ENCODE results near the gene MRPS26.
A peak's percentile ranks its signal among the peaks of the same experiment; 100 is the strongest.
"Not testable (repeated sequence)": the region's sequence is repeated elsewhere in the genome, so short reads cannot be mapped to it uniquely, and the experiment has no call there.

The MRPS26 gene

DNA sequence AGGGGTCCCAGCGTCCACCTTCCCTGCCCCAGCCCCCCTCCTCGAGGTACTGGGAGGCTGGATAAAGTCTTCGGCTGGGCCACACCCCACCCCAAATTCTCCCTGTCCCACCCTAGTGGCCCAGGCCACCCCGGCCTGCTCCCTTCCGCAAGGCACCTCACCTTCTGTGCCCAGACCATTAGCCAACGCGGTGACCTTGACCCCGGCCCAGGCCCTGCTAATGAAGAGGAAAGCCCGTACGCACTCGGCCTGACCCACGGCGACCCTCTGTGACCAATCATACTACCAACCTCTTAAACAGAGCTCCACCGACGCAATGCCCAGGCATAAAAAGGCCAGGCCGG lies 25.4 kb downstream of the MRPS26 start:
- no peaks in the 10 kb centered on the region for H3K36me3 Mint-ChIP-seq (ENCODE audit: low read depth)
- H3K27ac Mint-ChIP-seq, result no peak overlapping the region
- peaks cover 57% of the 10 kb centered on the region for H3K27me3 Mint-ChIP-seq (ENCODE audit: low read depth)
- H3K4me3 Mint-ChIP-seq, result no peak overlapping the region
- H3K9me3 Mint-ChIP-seq, result no peaks in the 10 kb centered on the region
- TF ChIP-seq, protein P1, sequence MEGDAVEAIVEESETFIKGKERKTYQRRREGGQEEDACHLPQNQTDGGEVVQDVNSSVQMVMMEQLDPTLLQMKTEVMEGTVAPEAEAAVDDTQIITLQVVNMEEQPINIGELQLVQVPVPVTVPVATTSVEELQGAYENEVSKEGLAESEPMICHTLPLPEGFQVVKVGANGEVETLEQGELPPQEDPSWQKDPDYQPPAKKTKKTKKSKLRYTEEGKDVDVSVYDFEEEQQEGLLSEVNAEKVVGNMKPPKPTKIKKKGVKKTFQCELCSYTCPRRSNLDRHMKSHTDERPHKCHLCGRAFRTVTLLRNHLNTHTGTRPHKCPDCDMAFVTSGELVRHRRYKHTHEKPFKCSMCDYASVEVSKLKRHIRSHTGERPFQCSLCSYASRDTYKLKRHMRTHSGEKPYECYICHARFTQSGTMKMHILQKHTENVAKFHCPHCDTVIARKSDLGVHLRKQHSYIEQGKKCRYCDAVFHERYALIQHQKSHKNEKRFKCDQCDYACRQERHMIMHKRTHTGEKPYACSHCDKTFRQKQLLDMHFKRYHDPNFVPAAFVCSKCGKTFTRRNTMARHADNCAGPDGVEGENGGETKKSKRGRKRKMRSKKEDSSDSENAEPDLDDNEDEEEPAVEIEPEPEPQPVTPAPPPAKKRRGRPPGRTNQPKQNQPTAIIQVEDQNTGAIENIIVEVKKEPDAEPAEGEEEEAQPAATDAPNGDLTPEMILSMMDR (IDR thresholded peaks at IDR 0.05; ENCODE audit: unreplicated experiment in 3 of 3), result no peak
- H3K4me1 Mint-ChIP-seq, result no peaks in the 10 kb centered on the region

DNA sequence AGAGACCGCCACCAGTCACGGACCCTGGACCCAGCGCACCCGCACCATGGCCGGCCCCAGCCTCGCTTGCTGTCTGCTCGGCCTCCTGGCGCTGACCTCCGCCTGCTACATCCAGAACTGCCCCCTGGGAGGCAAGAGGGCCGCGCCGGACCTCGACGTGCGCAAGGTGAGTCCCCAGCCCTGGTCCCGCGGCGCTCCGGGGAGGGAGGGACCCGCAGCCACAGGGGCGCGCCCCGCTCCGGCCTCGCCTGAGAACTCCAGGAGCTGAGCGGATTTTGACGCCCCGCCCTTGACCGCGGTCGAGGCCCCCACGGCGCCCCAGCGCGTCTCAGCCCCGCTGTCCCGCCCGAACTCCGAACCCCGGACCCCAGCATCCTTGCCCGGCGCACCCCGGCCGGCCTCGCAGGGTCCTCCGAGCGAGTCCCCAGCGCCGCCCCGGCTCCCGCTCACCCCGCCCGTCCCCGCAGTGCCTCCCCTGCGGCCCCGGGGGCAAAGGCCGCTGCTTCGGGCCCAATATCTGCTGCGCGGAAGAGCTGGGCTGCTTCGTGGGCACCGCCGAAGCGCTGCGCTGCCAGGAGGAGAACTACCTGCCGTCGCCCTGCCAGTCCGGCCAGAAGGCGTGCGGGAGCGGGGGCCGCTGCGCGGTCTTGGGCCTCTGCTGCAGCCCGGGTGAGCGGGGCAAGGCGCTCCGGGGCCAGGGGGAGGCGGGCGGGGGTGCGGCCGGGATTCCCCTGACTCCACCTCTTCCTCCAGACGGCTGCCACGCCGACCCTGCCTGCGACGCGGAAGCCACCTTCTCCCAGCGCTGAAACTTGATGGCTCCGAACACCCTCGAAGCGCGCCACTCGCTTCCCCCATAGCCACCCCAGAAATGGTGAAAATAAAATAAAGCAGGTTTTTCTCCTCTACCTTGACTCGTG lies 26.0 kb downstream of the MRPS26 start, which contains the start of gene OXT:
Gene OXT (plus strand): TSS at position 11 of the 920 bp plus-strand sequence. CDS start 36 bp downstream, at position 47.
- no peaks in the 10 kb centered on the region for H3K9me3 Mint-ChIP-seq
- H3K27me3 Mint-ChIP-seq (ENCODE audit: low read depth), result peaks cover 59% of the 10 kb centered on the region
- TF ChIP-seq, protein P1 (IDR thresholded peaks at IDR 0.05; ENCODE audit: unreplicated experiment in 3 of 3), result no peak
- H3K4me1 Mint-ChIP-seq, result no peaks in the 10 kb centered on the region
- H3K4me3 Mint-ChIP-seq, result peak within 1 kb of the TSS; percentile 68 to 74 (median 73)
- no peak within 1 kb of the TSS for H3K27ac Mint-ChIP-seq
- no peaks in the 10 kb centered on the region for H3K36me3 Mint-ChIP-seq (ENCODE audit: low read depth)

- H3K4me1 Mint-ChIP-seq, result no peaks in the 10 kb centered on the region
- no peaks in the 10 kb centered on the region for H3K36me3 Mint-ChIP-seq (ENCODE audit: low read depth)
- peak overlapping the region; percentile 30 to 66 (median 64) for H3K4me3 Mint-ChIP-seq
- TF ChIP-seq, protein P1 (IDR thresholded peaks at IDR 0.05; ENCODE audit: unreplicated experiment in 3 of 3), result no peak
- H3K27ac Mint-ChIP-seq, result no peak overlapping the region
- no peaks in the 10 kb centered on the region for H3K9me3 Mint-ChIP-seq
- H3K27me3 Mint-ChIP-seq (ENCODE audit: low read depth), result peaks cover 63% of the 10 kb centered on the region
These were observed 26.8 kb downstream of the MRPS26 start for GRCh38 chr20:3072530-3073250.

GRCh38 chr20:3073251-3073643 lies 27.4 kb downstream of the MRPS26 start:
- peaks cover 68% of the 10 kb centered on the region for H3K27me3 Mint-ChIP-seq (ENCODE audit: low read depth)
- not testable (repeated sequence) for H3K9me3 Mint-ChIP-seq; H3K36me3 Mint-ChIP-seq (ENCODE audit: low read depth); H3K27ac Mint-ChIP-seq; H3K4me1 Mint-ChIP-seq
- peak overlapping the region in 1 of 3 experiments; percentile 14 for H3K4me3 Mint-ChIP-seq

GRCh38 chr20:3074812-3075211 lies 29.0 kb downstream of the MRPS26 start:
- TF ChIP-seq, protein P1 (IDR thresholded peaks at IDR 0.05; ENCODE audit: unreplicated experiment in 3 of 3), result no peak
- Mint-ChIP-seq H3K9me3 (no peaks in the 10 kb centered on the region), H3K4me1 (no peaks in the 10 kb centered on the region), H3K27ac (no peak overlapping the region), H3K27me3 (ENCODE audit: low read depth) (peaks cover 71% of the 10 kb centered on the region), H3K4me3 (no peak overlapping the region), H3K36me3 (ENCODE audit: low read depth) (no peaks in the 10 kb centered on the region)

- not testable (repeated sequence) for H3K9me3 Mint-ChIP-seq
- H3K27me3 Mint-ChIP-seq (ENCODE audit: low read depth), result peaks cover 76% of the 10 kb centered on the region
These were observed 29.5 kb downstream of the MRPS26 start for GRCh38 chr20:3075315-3075714.

More at GRCh38 chr20:3075315-3075714, 29.5 kb downstream of the MRPS26 start:
- not testable (repeated sequence) for H3K36me3 Mint-ChIP-seq (ENCODE audit: low read depth); H3K4me1 Mint-ChIP-seq; H3K4me3 Mint-ChIP-seq; H3K27ac Mint-ChIP-seq

Data from nephron (organoid).